Progenitor cell of endocrine pancreas (in vitro differentiated cells): ENCODE data around the gene RSPO1. TPM values are rescaled to one million over a fixed set of nuclear protein-coding genes. Genes with fewer than 3 reads are reported as not detected.

Source experiments
- DNase-seq: peaks from one replicate; pipeline ENCODE4 v3.0.0; 2021; ENCODE audit warnings: low spot score; ENCODE audit not compliant: unreplicated experiment
- H3K27ac Mint-ChIP-seq: 2 replicates; pipeline ENCODE4 v1.8.0; 2021; ENCODE audit warnings: mild to moderate bottlenecking, moderate library complexity, mixed read lengths
- H3K27me3 Mint-ChIP-seq: 2 replicates; pipeline ENCODE4 v1.8.0; 2021; ENCODE audit warnings: mixed read lengths
- H3K36me3 Mint-ChIP-seq: 2 replicates; pipeline ENCODE4 v1.8.0; 2022; ENCODE audit warnings: mixed read lengths; ENCODE audit not compliant: insufficient read depth
- H3K4me1 Mint-ChIP-seq: 2 replicates; pipeline ENCODE4 v1.8.0; 2021; ENCODE audit warnings: low read depth, mixed read lengths
- H3K4me3 Mint-ChIP-seq: 2 replicates; pipeline ENCODE4 v1.8.0; 2021; ENCODE audit warnings: low read depth, mild to moderate bottlenecking, moderate library complexity, mixed read lengths
- H3K9me3 Mint-ChIP-seq: 2 replicates; pipeline ENCODE4 v1.8.0; 2021; ENCODE audit warnings: low read depth, mixed read lengths
- total RNA-seq: library from RNA; stranded (reverse); gene quantifications from 2 replicates; pipeline ENCODE4 v1.2.1, GENCODE V29; 2021
- TF ChIP-seq, protein P1 (sequence below): fragments of 200-600 bp; sonication (generic); IDR thresholded peaks from one replicate; pipeline ENCODE4 v1.5.0; 2021; ENCODE audit warnings: antibody characterized with exemption, mild to moderate bottlenecking; ENCODE audit not compliant: unreplicated experiment

Gene RSPO1
- total RNA-seq, 1 donor from 2014 or later: not detected

GRCh38 chr1:37567023-37567422 is 67.7 kb downstream of the RSPO1 start:
- no peaks in the 10 kb centered on the region for H3K9me3 Mint-ChIP-seq
- peaks cover 25% of the 10 kb centered on the region for H3K36me3 Mint-ChIP-seq

GRCh38 chr1:37564892-37565291 is 69.8 kb downstream of the RSPO1 start:
- TF ChIP-seq, protein P1, sequence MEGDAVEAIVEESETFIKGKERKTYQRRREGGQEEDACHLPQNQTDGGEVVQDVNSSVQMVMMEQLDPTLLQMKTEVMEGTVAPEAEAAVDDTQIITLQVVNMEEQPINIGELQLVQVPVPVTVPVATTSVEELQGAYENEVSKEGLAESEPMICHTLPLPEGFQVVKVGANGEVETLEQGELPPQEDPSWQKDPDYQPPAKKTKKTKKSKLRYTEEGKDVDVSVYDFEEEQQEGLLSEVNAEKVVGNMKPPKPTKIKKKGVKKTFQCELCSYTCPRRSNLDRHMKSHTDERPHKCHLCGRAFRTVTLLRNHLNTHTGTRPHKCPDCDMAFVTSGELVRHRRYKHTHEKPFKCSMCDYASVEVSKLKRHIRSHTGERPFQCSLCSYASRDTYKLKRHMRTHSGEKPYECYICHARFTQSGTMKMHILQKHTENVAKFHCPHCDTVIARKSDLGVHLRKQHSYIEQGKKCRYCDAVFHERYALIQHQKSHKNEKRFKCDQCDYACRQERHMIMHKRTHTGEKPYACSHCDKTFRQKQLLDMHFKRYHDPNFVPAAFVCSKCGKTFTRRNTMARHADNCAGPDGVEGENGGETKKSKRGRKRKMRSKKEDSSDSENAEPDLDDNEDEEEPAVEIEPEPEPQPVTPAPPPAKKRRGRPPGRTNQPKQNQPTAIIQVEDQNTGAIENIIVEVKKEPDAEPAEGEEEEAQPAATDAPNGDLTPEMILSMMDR: no peak
- H3K4me1 Mint-ChIP-seq: peaks cover 10% of the 10 kb centered on the region
- no peaks in the 10 kb centered on the region for H3K27me3 Mint-ChIP-seq
- DNase-seq: no peak
- no peak overlapping the region for H3K4me3 Mint-ChIP-seq
- peaks cover 35% of the 10 kb centered on the region for H3K36me3 Mint-ChIP-seq
- no peak overlapping the region for H3K27ac Mint-ChIP-seq
- H3K9me3 Mint-ChIP-seq: no peaks in the 10 kb centered on the region

More at GRCh38 chr1:37567023-37567422, 67.7 kb downstream of the RSPO1 start:
- no peaks in the 10 kb centered on the region for H3K4me1 Mint-ChIP-seq
- no peaks in the 10 kb centered on the region for H3K27me3 Mint-ChIP-seq
- no peak for DNase-seq
- H3K4me3 Mint-ChIP-seq: no peak overlapping the region
- no peak overlapping the region for H3K27ac Mint-ChIP-seq
- TF ChIP-seq, protein P1: no peak

- Mint-ChIP-seq H3K36me3 (peaks cover 29% of the 10 kb centered on the region), H3K4me1 (peaks cover 24% of the 10 kb centered on the region), H3K4me3 (no peak overlapping the region), H3K9me3 (no peaks in the 10 kb centered on the region), H3K27ac (no peak overlapping the region), H3K27me3 (no peaks in the 10 kb centered on the region)
- TF ChIP-seq, protein P1: no peak
- no peak for DNase-seq
These were observed 71.7 kb downstream of the RSPO1 start for GRCh38 chr1:37562984-37563383.

Other genes starting within 250 kb of the RSPO1 start
- gene ZC3H12A, start 160.3 kb downstream of the RSPO1 start, total RNA-seq: 3.0 TPM in 2 replicates
- 78.2 and 83.1 TPM in 2 replicates for gene MEAF6, start 120.1 kb downstream of the RSPO1 start, total RNA-seq
- 17.1 and 18.2 TPM in 2 replicates for gene SNIP1, start 80.6 kb downstream of the RSPO1 start, total RNA-seq
- 72.1 and 75.4 TPM in 2 replicates for gene DNALI1, start 78.0 kb downstream of the RSPO1 start, total RNA-seq
- gene GNL2, start 39.0 kb downstream of the RSPO1 start, total RNA-seq: 50.0 and 55.0 TPM in 2 replicates
- 19.3 and 20.6 TPM in 2 replicates for gene CDCA8, start 57.6 kb upstream of the RSPO1 start, total RNA-seq
- 5.1 and 6.2 TPM in 2 replicates for gene EPHA10, start 130.2 kb upstream of the RSPO1 start, total RNA-seq
- gene MANEAL, start 159.0 kb upstream of the RSPO1 start, total RNA-seq: 23.2 and 23.8 TPM in 2 replicates
- 43.6 and 43.9 TPM in 2 replicates for gene C1orf122, start 172.9 kb upstream of the RSPO1 start, total RNA-seq
- gene YRDC, start 173.3 kb upstream of the RSPO1 start, total RNA-seq: 14.0 and 15.0 TPM in 2 replicates
- gene MTF1, start 224.7 kb upstream of the RSPO1 start, total RNA-seq: 15.3 and 20.4 TPM in 2 replicates